SK-N-SH (cell line): Measurements from ENCODE around the gene MLLT3. TPM values are rescaled to one million over a fixed set of nuclear protein-coding genes. Genes with fewer than 3 reads are reported as not detected.

Experiments
- CTCF ChIA-PET: fragments of 300-600, 350-600 bp; formaldehyde crosslinking; extraction: SDS; loops from one replicate; lab custom pipeline; 2021; lab: Yijun Ruan, JAX
- POLR2A ChIA-PET: fragments of 350-600 bp; sonication (Branson Sonifier 250); formaldehyde crosslinking; extraction: SDS; loops from one replicate; lab custom pipeline; 2020; ENCODE audit warnings: antibody characterized with exemption, inconsistent platforms; lab: Yijun Ruan, JAX
- DNase-seq: peaks from one replicate; pipeline ENCODE4 v3.0.0; 2012
- H2AFZ ChIP-seq: fragments of 200-600 bp; sonication (generic); 2 replicates; pipeline ENCODE4 v1.8.1; 2016; ENCODE audit warnings: antibody characterized with exemption, mild to moderate bottlenecking, low read depth
- H3F3A ChIP-seq: fragments of 200-600 bp; sonication (generic); replicated peaks from 2 replicates; pipeline ENCODE3; 2016; ENCODE audit warnings: antibody characterized with exemption, mild to moderate bottlenecking; ENCODE audit not compliant: insufficient read depth
- H3K27ac ChIP-seq, 2 experiments: fragments of 200-500 bp in 1 of 2; fragments of 200-600 bp in 1 of 2; sonication (Bioruptor generic) in 1 of 2; sonication (generic), shearing (Covaris generic) in 1 of 2; 2 replicates each; pipeline versions ENCODE4 v1.5.1 to v1.6.1; 2014 to 2016; ENCODE audit warnings: low read depth in 2 of 2, inconsistent platforms in 1 of 2, low read length in 1 of 2, mild to moderate bottlenecking in 1 of 2, mixed read lengths in 1 of 2
- H3K27me3 ChIP-seq: fragments of 200-600 bp; sonication (generic), shearing (Covaris generic); 2 replicates; pipeline ENCODE4 v1.6.1; 2016; ENCODE audit warnings: mixed run types; ENCODE audit not compliant: insufficient read depth
- H3K36me3 ChIP-seq, 2 experiments: fragments of 200-500 bp in 1 of 2; fragments of 200-600 bp in 1 of 2; sonication (Bioruptor generic) in 1 of 2; sonication (generic) in 1 of 2; replicated peaks in 1 of 2; 2 replicates each; pipeline versions ENCODE3 to v1.5.1; 2014 to 2016; ENCODE audit warnings: low read length in 1 of 2, mild to moderate bottlenecking in 1 of 2; ENCODE audit not compliant: insufficient read depth in 2 of 2, control insufficient read depth in 1 of 2
- H3K4me1 ChIP-seq, 2 experiments: fragments of 200-500 bp in 1 of 2; fragments of 200-600 bp in 1 of 2; sonication (Bioruptor generic) in 1 of 2; sonication (generic), shearing (Covaris generic) in 1 of 2; 2 replicates each; pipeline versions ENCODE4 v1.5.1 to v1.6.1; 2014 to 2016; ENCODE audit warnings: low read depth in 1 of 2, low read length in 1 of 2, mixed run types in 1 of 2; ENCODE audit not compliant: insufficient read depth in 2 of 2, control insufficient read depth in 1 of 2
- H3K4me2 ChIP-seq: fragments of 200-600 bp; sonication (generic), shearing (Covaris generic); 2 replicates; pipeline ENCODE4 v1.6.1; 2017; ENCODE audit warnings: mixed run types
- H3K4me3 ChIP-seq, 2 experiments: fragments of 200-500 bp in 1 of 2; fragments of 200-600 bp in 1 of 2; sonication (Bioruptor generic) in 1 of 2; sonication (generic), shearing (Covaris generic) in 1 of 2; 2 replicates each; pipeline versions ENCODE4 v1.5.1 to v1.8.1; 2014 to 2016; ENCODE audit warnings: low read depth in 2 of 2, inconsistent platforms in 1 of 2, low read length in 1 of 2, mild to moderate bottlenecking in 1 of 2, mixed read lengths in 1 of 2, moderate library complexity in 1 of 2
- H3K79me2 ChIP-seq: fragments of 200-600 bp; sonication (generic); 2 replicates; pipeline ENCODE4 v1.8.1; 2017; ENCODE audit warnings: mild to moderate bottlenecking; ENCODE audit not compliant: insufficient read depth
- H3K9ac ChIP-seq: fragments of 200-600 bp; sonication (generic); 2 replicates; pipeline ENCODE4 v1.6.1; 2017; ENCODE audit warnings: mixed run types
- H3K9me2 ChIP-seq: fragments of 200-600 bp; sonication (generic); 2 replicates; pipeline ENCODE4 v1.6.1; 2017; ENCODE audit warnings: mixed run types
- H3K9me3 ChIP-seq: fragments of 200-600 bp; sonication (generic); 2 replicates; pipeline ENCODE4 v1.6.1; 2017; ENCODE audit warnings: mixed run types, mild to moderate bottlenecking, moderate library complexity
- H4K20me1 ChIP-seq: fragments of 200-600 bp; sonication (generic); 2 replicates; pipeline ENCODE4 v1.6.1; 2017; ENCODE audit warnings: mild to moderate bottlenecking, mixed run types; ENCODE audit not compliant: insufficient read depth
- CTCF ChIP-seq: fragments of 200-600 bp; sonication (generic); IDR thresholded peaks from 2 replicates; pipeline ENCODE4 v1.6.1; 2017; ENCODE audit warnings: antibody characterized with exemption, mild to moderate bottlenecking, moderate library complexity
- ELF1 ChIP-seq: IDR thresholded peaks from 2 replicates; pipeline ENCODE4 v1.4.0; 2012
- EP300 ChIP-seq, 2 experiments: IDR thresholded peaks; 2 replicates each; pipeline versions ENCODE4 v1.4.0 to v1.6.1; 2012; ENCODE audit warnings: borderline replicate concordance in 1 of 2, low read depth in 1 of 2, low read length in 1 of 2
- EZH2phosphoT487 ChIP-seq: fragments of 200-600 bp; sonication (generic); IDR thresholded peaks from 2 replicates; pipeline ENCODE4 v1.6.1; 2017; ENCODE audit warnings: low read depth, mixed run types, mild to moderate bottlenecking, antibody characterized with exemption, moderate library complexity, borderline replicate concordance
- FOSL2 ChIP-seq: IDR thresholded peaks from 2 replicates; pipeline ENCODE4 v1.4.0; 2012; ENCODE audit warnings: low read depth, mild to moderate bottlenecking, moderate library complexity, borderline replicate concordance
- FOXM1 ChIP-seq: IDR thresholded peaks from 2 replicates; pipeline ENCODE4 v1.4.0; 2012; ENCODE audit warnings: low read depth, mild to moderate bottlenecking
- GABPA ChIP-seq: IDR thresholded peaks from 2 replicates; pipeline ENCODE4 v1.4.0; 2012; ENCODE audit warnings: low read depth, mild to moderate bottlenecking
- MXI1 ChIP-seq: IDR thresholded peaks from 2 replicates; pipeline ENCODE4 v1.6.1; 2012; ENCODE audit warnings: mild to moderate bottlenecking, low read depth, low read length, improper control_type of control experiment
- NFIC ChIP-seq: IDR thresholded peaks from 2 replicates; pipeline ENCODE4 v1.4.0; 2012; ENCODE audit warnings: borderline replicate concordance
- PBX3 ChIP-seq: IDR thresholded peaks from 2 replicates; pipeline ENCODE4; 2012
- POLR2AphosphoS5 ChIP-seq: IDR thresholded peaks from 2 replicates; pipeline ENCODE4 v1.6.1; 2012; ENCODE audit warnings: low read depth, low read length
- RCOR1 ChIP-seq: fragments of 150-350 bp; IDR thresholded peaks from 2 replicates; pipeline ENCODE4 v1.6.1; 2017; ENCODE audit warnings: antibody characterized with exemption, low read length
- REST ChIP-seq: IDR thresholded peaks from 2 replicates; pipeline ENCODE4 v1.6.1; 2012; ENCODE audit warnings: mild to moderate bottlenecking, low read depth, low read length, moderate library complexity
- RXRA ChIP-seq: IDR thresholded peaks from 2 replicates; pipeline ENCODE4 v1.4.0; 2012; ENCODE audit warnings: low read depth, mild to moderate bottlenecking, borderline replicate concordance
- SIN3A ChIP-seq: IDR thresholded peaks from 2 replicates; pipeline ENCODE4 v1.6.1; 2012; ENCODE audit warnings: low read depth, mild to moderate bottlenecking, low read length, moderate library complexity, borderline replicate concordance
- TAF1 ChIP-seq: IDR thresholded peaks from 2 replicates; pipeline ENCODE4 v1.6.1; 2012; ENCODE audit warnings: low read depth, mild to moderate bottlenecking, low read length, moderate library complexity, borderline replicate concordance
- TCF12 ChIP-seq: IDR thresholded peaks from 2 replicates; pipeline ENCODE4 v1.4.0; 2012
- YY1 ChIP-seq: IDR thresholded peaks from 2 replicates; pipeline ENCODE4 v1.4.0; 2012; ENCODE audit warnings: low read depth, mild to moderate bottlenecking
- ZBTB33 ChIP-seq: IDR thresholded peaks from 2 replicates; pipeline ENCODE4 v1.4.0; 2012; ENCODE audit warnings: low read depth, borderline replicate concordance
- polyA plus RNA-seq, 3 experiments: library from polyadenylated mRNA; depleted of rRNA; stranded (reverse); fragments of >200 nt; gene quantifications; 2 replicates each; pipeline ENCODE4 v1.2.3, GENCODE V29; 2012

MLLT3 gene
- polyA plus RNA-seq, 1 of the 3 experiments (the other 2 are of a cell fraction) = 3.9 TPM

GRCh38 chr9:20417373-20418080 lies 204.8 kb downstream of the MLLT3 start (continued):
- TF ChIP-seq PBX3 (no peak), EP300 (IDR thresholded peaks at IDR 0.05; ENCODE audit: borderline replicate concordance in 1 of 2, low read depth in 1 of 2, low read length in 1 of 2) (no peak), YY1 (no peak)

- no peaks in the 10 kb centered on the region for H3K36me3 ChIP-seq
- H4K20me1 ChIP-seq = no peaks in the 10 kb centered on the region
- POLR2A ChIA-PET = no interaction called here
- H3K79me2 ChIP-seq = no peaks in the 10 kb centered on the region
- H3F3A ChIP-seq = no peaks in the 10 kb centered on the region
- no peak for DNase-seq
- no peaks in the 10 kb centered on the region for H3K9me3 ChIP-seq
- no peak overlapping the region for H3K9ac ChIP-seq
- H3K4me1 ChIP-seq = no peaks in the 10 kb centered on the region
- CTCF ChIA-PET = no interaction called here
- H3K4me2 ChIP-seq = no peak overlapping the region
- TF ChIP-seq MXI1 = no peak
- no peak for TF ChIP-seq SIN3A
- no peak for TF ChIP-seq ELF1
- no peak for TF ChIP-seq CTCF
- no peak for TF ChIP-seq RXRA
- TF ChIP-seq EZH2phosphoT487 = no peak
- TF ChIP-seq FOXM1 = no peak
- no peak for TF ChIP-seq EP300 (IDR thresholded peaks at IDR 0.05; ENCODE audit: borderline replicate concordance in 1 of 2, low read depth in 1 of 2, low read length in 1 of 2)
- TF ChIP-seq YY1 = no peak
- no peak for TF ChIP-seq ZBTB33
- TF ChIP-seq GABPA = no peak
- TF ChIP-seq TAF1 = no peak
- TF ChIP-seq RCOR1 = no peak
- no peak for TF ChIP-seq NFIC
- TF ChIP-seq TCF12 = no peak
- no peak for TF ChIP-seq FOSL2
- TF ChIP-seq POLR2AphosphoS5 = no peak
- TF ChIP-seq REST = no peak
- TF ChIP-seq, all 33 proteins: peak for 0
- Histone ChIP-seq H3K9me2 (no peaks in the 10 kb centered on the region), H2AFZ (no peak overlapping the region), H3K27me3 (no peaks in the 10 kb centered on the region), H3K4me3 (no peak overlapping the region), H3K27ac (no peak overlapping the region)
Measured at GRCh38 chr9:20414150-20414549, 208.1 kb downstream of the MLLT3 start.
